ENCODE data around the gene RASSF1.
"Not testable (repeated sequence)": the region's sequence is repeated elsewhere in the genome, so short reads cannot be mapped to it uniquely, and the experiment has no call there.

The RASSF1 gene

GRCh38 chr3:50284121-50284520 lies 56.5 kb downstream of the RASSF1 start:
- DNase-seq (ENCODE audit: low spot score), result not testable (repeated sequence)
